HepG2 (cell line): ENCODE data around the gene URGCP. TPM values are rescaled to one million over a fixed set of nuclear protein-coding genes. Genes with fewer than 3 reads are reported as not detected.

Source experiments
- DNMT1 ChIP-seq: sonication (generic); formaldehyde crosslinking; IDR thresholded peaks from 2 replicates; pipeline ENCODE4 v1.5.1; 2020; ENCODE audit warnings: mild to moderate bottlenecking, missing genetic modification reagents
- HDAC2 ChIP-seq: sonication (generic); formaldehyde crosslinking; IDR thresholded peaks from 2 replicates; pipeline ENCODE4 v1.4.0; 2020; ENCODE audit warnings: missing genetic modification reagents
- HES4 ChIP-seq: sonication (generic); formaldehyde crosslinking; IDR thresholded peaks from 2 replicates; pipeline ENCODE4 v1.9.0; 2021; ENCODE audit warnings: mild to moderate bottlenecking, missing genetic modification reagents, borderline replicate concordance
- MBD4 ChIP-seq: IDR thresholded peaks from 2 replicates; pipeline ENCODE4 v1.6.1; 2012; ENCODE audit warnings: low read length, inconsistent platforms, borderline replicate concordance
- SMAD3 ChIP-seq: sonication (generic); formaldehyde crosslinking; IDR thresholded peaks from 2 replicates; pipeline ENCODE4 v1.4.0; 2020; ENCODE audit warnings: missing genetic modification reagents
- SP140L ChIP-seq: sonication (generic); formaldehyde crosslinking; IDR thresholded peaks from 2 replicates; pipeline ENCODE4 v1.4.0; 2020; ENCODE audit warnings: missing genetic modification reagents, borderline replicate concordance
- TRIM24 ChIP-seq: sonication (generic); formaldehyde crosslinking; IDR thresholded peaks from 2 replicates; pipeline ENCODE4 v1.8.0; 2022; ENCODE audit warnings: mild to moderate bottlenecking, missing genetic modification reagents
- ZNF20 ChIP-seq: sonication (generic); formaldehyde crosslinking; IDR thresholded peaks from 2 replicates; pipeline ENCODE4 v1.4.0; 2020; ENCODE audit warnings: mild to moderate bottlenecking, moderate library complexity, missing genetic modification reagents
- ZNF205 ChIP-seq: IDR thresholded peaks from 2 replicates; pipeline ENCODE4 v1.6.1; 2018; ENCODE audit warnings: missing biosample characterization, missing genetic modification reagents
- ZNF354B ChIP-seq: sonication (generic); formaldehyde crosslinking; IDR thresholded peaks from 2 replicates; pipeline ENCODE4 v1.8.0; 2022; ENCODE audit warnings: mild to moderate bottlenecking, missing genetic modification reagents
- ZNF556 ChIP-seq: sonication (generic); formaldehyde crosslinking; IDR thresholded peaks from 2 replicates; pipeline ENCODE4 v1.4.0; 2020; ENCODE audit warnings: mild to moderate bottlenecking, missing genetic modification reagents, borderline replicate concordance
- ZNF614 ChIP-seq: IDR thresholded peaks from 2 replicates; pipeline ENCODE4 v1.6.1; 2018; ENCODE audit warnings: missing biosample characterization, missing genetic modification reagents, inconsistent platforms, borderline replicate concordance
- ZNF782 ChIP-seq: sonication (generic); formaldehyde crosslinking; IDR thresholded peaks from 2 replicates; pipeline ENCODE4 v1.4.0; 2020; ENCODE audit warnings: missing genetic modification reagents, mild to moderate bottlenecking, borderline replicate concordance
- polyA plus RNA-seq, 8 experiments: library from polyadenylated mRNA; depleted of rRNA in 3 of 8; stranded (reverse) in 7 of 8; unstranded in 1 of 8; fragments of >200 nt; fragmentation: Illumina TruSeq in 4 of 8; extraction: Trizol in 4 of 8; gene quantifications; 2 replicates each; pipeline versions ENCODE4 v1.2.1 to v1.2.3, GENCODE V29; 2011 to 2016; ENCODE audit warnings: low read depth in 4 of 8, missing spikeins in 1 of 8, mixed read lengths in 1 of 8; ENCODE audit not compliant: insufficient read depth in 1 of 8
- total RNA-seq, 5 experiments: library from RNA; depleted of rRNA; stranded (reverse); fragments of >200 nt; fragmentation: Illumina TruSeq; extraction: Trizol; gene quantifications; 2 replicates each; pipeline ENCODE4 v1.2.3, GENCODE V29; 2016; ENCODE audit warnings: low read depth in 1 of 5
- TF ChIP-seq, protein P1 (sequence below): sonication (generic); formaldehyde crosslinking; IDR thresholded peaks from one replicate; pipeline ENCODE4 v1.5.1; 2020; ENCODE audit warnings: mild to moderate bottlenecking, missing genetic modification reagents; ENCODE audit errors: not compliant biosample characterization
- TF ChIP-seq, protein P2 (sequence below): sonication (generic); formaldehyde crosslinking; IDR thresholded peaks from 2 replicates; pipeline ENCODE4 v1.5.0; 2020; ENCODE audit warnings: missing genetic modification reagents, mild to moderate bottlenecking, borderline replicate concordance
- TF ChIP-seq, protein P3 (sequence below): sonication (generic); formaldehyde crosslinking; IDR thresholded peaks from 2 replicates; pipeline ENCODE4 v1.8.1; 2023; ENCODE audit warnings: missing genetic modification reagents, mild to moderate bottlenecking, borderline replicate concordance
- TF ChIP-seq, protein P4 (sequence below): sonication (generic); formaldehyde crosslinking; IDR thresholded peaks from 2 replicates; pipeline ENCODE4; 2020; ENCODE audit warnings: missing genetic modification reagents, mild to moderate bottlenecking, borderline replicate concordance

URGCP gene
- total and polyA plus RNA-seq, 2 of the 13 experiments (the other 11 are each of a cell fraction or from before 2014, with no cell fraction given) = 22.3 to 25.8 TPM

DNA sequence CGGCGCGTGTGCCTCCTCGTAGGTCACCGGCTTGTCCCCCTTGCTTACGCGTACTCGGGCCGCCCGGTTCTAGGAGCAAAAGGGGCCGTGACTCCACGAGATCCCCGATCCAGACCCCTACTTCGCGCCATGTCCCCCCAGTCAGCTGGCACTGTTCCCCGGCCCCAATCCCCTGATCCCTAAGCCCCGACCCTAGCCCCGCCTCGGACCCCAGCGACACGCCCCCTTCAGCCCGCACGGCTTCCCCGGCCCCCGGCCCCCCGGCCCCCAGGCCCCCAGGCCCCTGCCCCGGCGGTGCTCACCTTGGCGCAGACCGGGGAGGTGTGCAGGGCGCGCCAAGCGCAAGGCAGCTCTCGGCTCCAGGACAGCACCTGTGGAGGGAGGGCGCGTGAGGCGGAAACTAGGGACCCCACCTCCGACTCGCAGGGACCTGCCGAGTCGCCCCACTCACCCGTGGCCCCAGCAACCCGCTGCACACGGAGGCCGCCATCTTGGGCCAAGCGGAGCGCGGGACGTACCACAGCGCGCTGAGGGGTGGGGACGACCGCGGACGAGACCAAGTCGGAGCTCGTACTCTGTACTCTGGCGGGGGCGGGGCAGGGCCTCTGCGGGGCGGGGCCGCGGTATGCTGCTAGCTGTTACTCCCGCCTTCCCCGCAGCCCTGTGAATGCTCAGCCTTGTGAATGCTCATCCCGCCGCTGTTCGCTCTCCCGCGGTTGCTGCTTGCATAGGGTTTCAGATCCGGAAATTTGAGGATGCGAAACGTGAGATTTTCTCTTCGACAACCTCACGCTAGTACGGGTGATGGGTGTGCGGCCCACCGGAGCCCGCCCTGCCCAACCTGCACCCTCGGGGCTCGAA lies 37.2 kb downstream of the URGCP start, which contains the start of gene MRPS24 (continued):
- TF ChIP-seq, protein P1, sequence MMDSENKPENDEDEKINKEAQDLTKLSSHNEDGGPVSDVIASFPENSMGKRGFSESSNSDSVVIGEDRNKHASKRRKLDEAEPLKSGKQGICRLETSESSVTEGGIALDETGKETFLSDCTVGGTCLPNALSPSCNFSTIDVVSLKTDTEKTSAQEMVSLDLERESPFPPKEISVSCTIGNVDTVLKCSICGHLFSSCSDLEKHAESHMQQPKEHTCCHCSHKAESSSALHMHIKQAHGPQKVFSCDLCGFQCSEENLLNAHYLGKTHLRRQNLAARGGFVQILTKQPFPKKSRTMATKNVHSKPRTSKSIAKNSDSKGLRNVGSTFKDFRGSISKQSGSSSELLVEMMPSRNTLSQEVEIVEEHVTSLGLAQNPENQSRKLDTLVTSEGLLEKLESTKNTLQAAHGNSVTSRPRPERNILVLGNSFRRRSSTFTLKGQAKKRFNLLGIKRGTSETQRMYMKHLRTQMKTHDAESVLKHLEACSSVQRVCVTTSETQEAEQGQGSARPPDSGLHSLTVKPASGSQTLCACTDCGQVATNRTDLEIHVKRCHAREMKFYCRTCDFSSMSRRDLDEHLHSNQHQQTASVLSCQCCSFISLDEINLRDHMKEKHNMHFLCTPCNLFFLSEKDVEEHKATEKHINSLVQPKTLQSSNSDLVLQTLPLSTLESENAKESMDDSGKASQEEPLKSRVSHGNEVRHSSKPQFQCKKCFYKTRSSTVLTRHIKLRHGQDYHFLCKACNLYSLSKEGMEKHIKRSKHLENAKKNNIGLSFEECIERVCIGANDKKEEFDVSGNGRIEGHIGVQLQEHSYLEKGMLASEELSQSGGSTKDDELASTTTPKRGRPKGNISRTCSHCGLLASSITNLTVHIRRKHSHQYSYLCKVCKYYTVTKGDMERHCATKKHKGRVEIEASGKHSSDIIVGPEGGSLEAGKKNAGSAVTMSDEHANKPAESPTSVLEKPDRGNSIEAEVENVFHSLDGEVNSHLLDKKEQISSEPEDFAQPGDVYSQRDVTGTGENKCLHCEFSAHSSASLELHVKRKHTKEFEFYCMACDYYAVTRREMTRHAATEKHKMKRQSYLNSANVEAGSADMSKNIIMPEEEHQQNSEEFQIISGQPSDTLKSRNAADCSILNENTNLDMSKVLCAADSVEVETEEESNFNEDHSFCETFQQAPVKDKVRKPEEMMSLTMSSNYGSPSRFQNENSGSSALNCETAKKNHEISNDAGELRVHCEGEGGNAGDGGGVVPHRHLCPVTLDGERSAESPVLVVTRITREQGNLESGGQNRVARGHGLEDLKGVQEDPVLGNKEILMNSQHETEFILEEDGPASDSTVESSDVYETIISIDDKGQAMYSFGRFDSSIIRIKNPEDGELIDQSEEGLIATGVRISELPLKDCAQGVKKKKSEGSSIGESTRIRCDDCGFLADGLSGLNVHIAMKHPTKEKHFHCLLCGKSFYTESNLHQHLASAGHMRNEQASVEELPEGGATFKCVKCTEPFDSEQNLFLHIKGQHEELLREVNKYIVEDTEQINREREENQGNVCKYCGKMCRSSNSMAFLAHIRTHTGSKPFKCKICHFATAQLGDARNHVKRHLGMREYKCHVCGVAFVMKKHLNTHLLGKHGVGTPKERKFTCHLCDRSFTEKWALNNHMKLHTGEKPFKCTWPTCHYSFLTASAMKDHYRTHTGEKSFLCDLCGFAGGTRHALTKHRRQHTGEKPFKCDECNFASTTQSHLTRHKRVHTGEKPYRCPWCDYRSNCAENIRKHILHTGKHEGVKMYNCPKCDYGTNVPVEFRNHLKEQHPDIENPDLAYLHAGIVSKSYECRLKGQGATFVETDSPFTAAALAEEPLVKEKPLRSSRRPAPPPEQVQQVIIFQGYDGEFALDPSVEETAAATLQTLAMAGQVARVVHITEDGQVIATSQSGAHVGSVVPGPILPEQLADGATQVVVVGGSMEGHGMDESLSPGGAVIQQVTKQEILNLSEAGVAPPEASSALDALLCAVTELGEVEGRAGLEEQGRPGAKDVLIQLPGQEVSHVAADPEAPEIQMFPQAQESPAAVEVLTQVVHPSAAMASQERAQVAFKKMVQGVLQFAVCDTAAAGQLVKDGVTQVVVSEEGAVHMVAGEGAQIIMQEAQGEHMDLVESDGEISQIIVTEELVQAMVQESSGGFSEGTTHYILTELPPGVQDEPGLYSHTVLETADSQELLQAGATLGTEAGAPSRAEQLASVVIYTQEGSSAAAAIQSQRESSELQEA (CRISPR knock-in tag) = no peak
- TF ChIP-seq ZNF556 (CRISPR knock-in tag) (peak; percentile 20; the same call in 1 of the 2 replicates), ZNF205 (CRISPR knock-in tag) (peak; percentile 59; the same call in 1 of the 2 replicates), ZNF20 (CRISPR knock-in tag) (no peak), ZNF354B (CRISPR knock-in tag) (no peak), HDAC2 (CRISPR knock-in tag) (peak; percentile 29), ZNF782 (CRISPR knock-in tag) (no peak), SMAD3 (no peak), SP140L (no peak), TRIM24 (CRISPR knock-in tag) (no peak), MBD4 (no peak), HES4 (CRISPR knock-in tag) (no peak), ZNF614 (peak; percentile 71; the same call in 1 of the 2 replicates), DNMT1 (CRISPR knock-in tag) (no peak)
- TF ChIP-seq, protein P2, sequence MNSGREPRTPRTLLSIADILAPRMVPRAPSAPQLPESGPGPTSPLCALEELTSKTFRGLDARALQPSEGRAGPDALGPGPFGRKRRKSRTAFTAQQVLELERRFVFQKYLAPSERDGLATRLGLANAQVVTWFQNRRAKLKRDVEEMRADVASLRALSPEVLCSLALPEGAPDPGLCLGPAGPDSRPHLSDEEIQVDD (CRISPR knock-in tag) = no peak
- TF ChIP-seq, protein P3, sequence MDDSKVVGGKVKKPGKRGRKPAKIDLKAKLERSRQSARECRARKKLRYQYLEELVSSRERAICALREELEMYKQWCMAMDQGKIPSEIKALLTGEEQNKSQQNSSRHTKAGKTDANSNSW = no peak
- TF ChIP-seq, protein P4, sequence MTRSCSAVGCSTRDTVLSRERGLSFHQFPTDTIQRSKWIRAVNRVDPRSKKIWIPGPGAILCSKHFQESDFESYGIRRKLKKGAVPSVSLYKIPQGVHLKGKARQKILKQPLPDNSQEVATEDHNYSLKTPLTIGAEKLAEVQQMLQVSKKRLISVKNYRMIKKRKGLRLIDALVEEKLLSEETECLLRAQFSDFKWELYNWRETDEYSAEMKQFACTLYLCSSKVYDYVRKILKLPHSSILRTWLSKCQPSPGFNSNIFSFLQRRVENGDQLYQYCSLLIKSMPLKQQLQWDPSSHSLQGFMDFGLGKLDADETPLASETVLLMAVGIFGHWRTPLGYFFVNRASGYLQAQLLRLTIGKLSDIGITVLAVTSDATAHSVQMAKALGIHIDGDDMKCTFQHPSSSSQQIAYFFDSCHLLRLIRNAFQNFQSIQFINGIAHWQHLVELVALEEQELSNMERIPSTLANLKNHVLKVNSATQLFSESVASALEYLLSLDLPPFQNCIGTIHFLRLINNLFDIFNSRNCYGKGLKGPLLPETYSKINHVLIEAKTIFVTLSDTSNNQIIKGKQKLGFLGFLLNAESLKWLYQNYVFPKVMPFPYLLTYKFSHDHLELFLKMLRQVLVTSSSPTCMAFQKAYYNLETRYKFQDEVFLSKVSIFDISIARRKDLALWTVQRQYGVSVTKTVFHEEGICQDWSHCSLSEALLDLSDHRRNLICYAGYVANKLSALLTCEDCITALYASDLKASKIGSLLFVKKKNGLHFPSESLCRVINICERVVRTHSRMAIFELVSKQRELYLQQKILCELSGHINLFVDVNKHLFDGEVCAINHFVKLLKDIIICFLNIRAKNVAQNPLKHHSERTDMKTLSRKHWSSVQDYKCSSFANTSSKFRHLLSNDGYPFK (CRISPR knock-in tag) = peak; percentile 71; the same call in 1 of the 2 replicates
